ENCODE results near the gene CLDN12. TPM values are rescaled to one million over a fixed set of nuclear protein-coding genes. Genes with fewer than 3 reads are reported as not detected.

The CLDN12 gene
- 61.5 and 79.7 TPM in 2 replicates for total RNA-seq

GRCh38 chr7:90403174-90404113 lies at the start of gene CLDN12:
Gene CLDN12 (plus strand): TSS chr7:90403461. CDS start chr7:90412677, 9,216 bp downstream.

Other genes starting within 250 kb of the CLDN12 start
- 7.4 and 56.8 TPM in 2 replicates for gene STEAP1, start 249.0 kb upstream of the CLDN12 start, total RNA-seq
- gene STEAP2, start 191.7 kb upstream of the CLDN12 start, total RNA-seq: 1.8 and 28.6 TPM in 2 replicates
- 3.6 and 5.3 TPM in 2 replicates for gene CFAP69, start 158.3 kb upstream of the CLDN12 start, total RNA-seq
- not detected in 2 replicates for gene FAM237B, start 82.2 kb upstream of the CLDN12 start, total RNA-seq
- gene GTPBP10, start 56.7 kb upstream of the CLDN12 start, total RNA-seq: 15.9 and 17.7 TPM in 2 replicates
- gene PTTG1IP2, start 66.2 kb downstream of the CLDN12 start, total RNA-seq: not detected in 2 replicates
- gene CDK14, start 192.9 kb downstream of the CLDN12 start, total RNA-seq: 16.2 and 33.9 TPM in 2 replicates